SJSA1 (cell line): ENCODE measurements around the gene PPP2R5C. TPM values are rescaled to one million over a fixed set of nuclear protein-coding genes. Genes with fewer than 3 reads are reported as not detected.
A peak's percentile ranks its signal among the peaks of the same experiment; 100 is the strongest.
"Not testable (repeated sequence)": the region's sequence is repeated elsewhere in the genome, so short reads cannot be mapped to it uniquely, and the experiment has no call there.

Experiments used
- DNase-seq, 2 experiments: peaks; one replicate each; pipeline ENCODE4 v3.0.0-alpha.2; 2015 to 2020; ENCODE audit warnings: low spot score in 2 of 2, low read depth in 1 of 2
- H3K27ac ChIP-seq: fragments of 250-450 bp; sonication (Bioruptor Pico); 2 replicates; pipeline ENCODE4 v1.5.1; 2020; ENCODE audit warnings: mild to moderate bottlenecking, moderate library complexity
- H3K27me3 ChIP-seq: fragments of 250-450 bp; sonication (Bioruptor Pico); replicated peaks from 2 replicates; pipeline ENCODE4 v1.5.1; 2020; ENCODE audit warnings: mild to moderate bottlenecking, moderate library complexity
- H3K36me3 ChIP-seq: fragments of 250-450 bp; sonication (Bioruptor Pico); 2 replicates; pipeline ENCODE4 v1.5.1; 2020; ENCODE audit warnings: mild to moderate bottlenecking
- H3K4me1 ChIP-seq: fragments of 250-450 bp; sonication (Bioruptor Pico); replicated peaks from 2 replicates; pipeline ENCODE4 v1.6.1; 2021; ENCODE audit warnings: mild to moderate bottlenecking
- H3K4me3 ChIP-seq: fragments of 250-450 bp; sonication (Bioruptor Pico); 2 replicates; pipeline ENCODE4 v1.5.1; 2020; ENCODE audit warnings: mild to moderate bottlenecking
- H3K9me3 ChIP-seq: fragments of 250-450 bp; sonication (Bioruptor Pico); replicated peaks from 2 replicates; pipeline ENCODE4 v1.5.1; 2020; ENCODE audit warnings: mild to moderate bottlenecking
- total RNA-seq: library from RNA; depleted of rRNA; stranded (reverse); fragments of >200 nt; shearing (Covaris generic); gene quantifications from 2 replicates; pipeline ENCODE4 v1.2.3, GENCODE V29; 2014

PPP2R5C gene
- total RNA-seq, 1 experiment from 2014 or later: 81.1 TPM

GRCh38 chr14:101719708-101720107 is 41.8 kb upstream of the PPP2R5C start:
- Histone ChIP-seq H3K4me1 (peaks cover 14% of the 10 kb centered on the region), H3K27me3 (no peaks in the 10 kb centered on the region), H3K27ac (no peak overlapping the region), H3K9me3 (no peaks in the 10 kb centered on the region), H3K4me3 (no peak overlapping the region), H3K36me3 (no peaks in the 10 kb centered on the region)
- no peak for DNase-seq

- no peak overlapping the region for H3K4me3 ChIP-seq
- no peaks in the 10 kb centered on the region for H3K9me3 ChIP-seq
Measured at GRCh38 chr14:101721111-101721510, 40.4 kb upstream of the PPP2R5C start.

GRCh38 chr14:101721951-101722661 is 39.4 kb upstream of the PPP2R5C start:
- peak; percentile 77 to 81 for DNase-seq
- Histone ChIP-seq H3K4me1 (peaks cover 14% of the 10 kb centered on the region), H3K9me3 (no peaks in the 10 kb centered on the region), H3K27me3 (no peaks in the 10 kb centered on the region), H3K36me3 (no peaks in the 10 kb centered on the region), H3K4me3 (no peak overlapping the region), H3K27ac (peak overlapping the region; percentile 78)

More at GRCh38 chr14:101721111-101721510, 40.4 kb upstream of the PPP2R5C start:
- peak overlapping the region; percentile 78; the same call in 1 of the 2 replicates for H3K27ac ChIP-seq
- peaks cover 14% of the 10 kb centered on the region for H3K4me1 ChIP-seq
- H3K36me3 ChIP-seq: no peaks in the 10 kb centered on the region
- no peaks in the 10 kb centered on the region for H3K27me3 ChIP-seq
- no peak for DNase-seq

GRCh38 chr14:101723061-101723595 is 38.4 kb upstream of the PPP2R5C start:
- DNase-seq: no peak
- Histone ChIP-seq H3K27ac (no peak overlapping the region), H3K4me1 (peaks cover 14% of the 10 kb centered on the region), H3K27me3 (no peaks in the 10 kb centered on the region), H3K36me3 (no peaks in the 10 kb centered on the region), H3K9me3 (no peaks in the 10 kb centered on the region), H3K4me3 (no peak overlapping the region)

- H3K4me1 ChIP-seq: peaks cover 14% of the 10 kb centered on the region
- not testable (repeated sequence) for H3K9me3 ChIP-seq, DNase-seq, H3K27ac ChIP-seq, H3K27me3 ChIP-seq, H3K4me3 ChIP-seq, H3K36me3 ChIP-seq
Measured at GRCh38 chr14:101725652-101726051, 35.9 kb upstream of the PPP2R5C start.

- Histone ChIP-seq H3K36me3 (no peaks in the 10 kb centered on the region), H3K4me1 (peaks cover 16% of the 10 kb centered on the region), H3K27ac (no peak overlapping the region), H3K4me3 (no peak overlapping the region), H3K27me3 (no peaks in the 10 kb centered on the region), H3K9me3 (no peaks in the 10 kb centered on the region)
- DNase-seq: no peak
Measured at GRCh38 chr14:101726295-101726953, 35.1 kb upstream of the PPP2R5C start.

GRCh38 chr14:101726954-101727302 is 34.6 kb upstream of the PPP2R5C start:
- Histone ChIP-seq H3K36me3 (no peaks in the 10 kb centered on the region), H3K9me3 (no peaks in the 10 kb centered on the region), H3K27ac (no peak overlapping the region), H3K4me3 (no peak overlapping the region), H3K4me1 (peaks cover 15% of the 10 kb centered on the region), H3K27me3 (no peaks in the 10 kb centered on the region)
- DNase-seq: no peak

- no peak for DNase-seq
- no peak overlapping the region for H3K4me3 ChIP-seq
- H3K9me3 ChIP-seq: no peaks in the 10 kb centered on the region
- no peak overlapping the region for H3K27ac ChIP-seq
- H3K36me3 ChIP-seq: no peaks in the 10 kb centered on the region
- H3K4me1 ChIP-seq: peaks cover 9% of the 10 kb centered on the region
- H3K27me3 ChIP-seq: no peaks in the 10 kb centered on the region
Measured at GRCh38 chr14:101727611-101728366, 33.7 kb upstream of the PPP2R5C start.

GRCh38 chr14:101728367-101728742 is 33.2 kb upstream of the PPP2R5C start:
- no peak overlapping the region for H3K27ac ChIP-seq
- no peak for DNase-seq
- H3K4me1 ChIP-seq: peaks cover 9% of the 10 kb centered on the region
- H3K27me3 ChIP-seq: no peaks in the 10 kb centered on the region
- H3K9me3 ChIP-seq: no peaks in the 10 kb centered on the region
- H3K36me3 ChIP-seq: no peaks in the 10 kb centered on the region
- no peak overlapping the region for H3K4me3 ChIP-seq

GRCh38 chr14:101729382-101729781 is 32.1 kb upstream of the PPP2R5C start:
- Histone ChIP-seq H3K4me1 (peaks cover 9% of the 10 kb centered on the region), H3K27me3 (no peaks in the 10 kb centered on the region), H3K9me3 (no peaks in the 10 kb centered on the region), H3K4me3 (no peak overlapping the region), H3K36me3 (no peaks in the 10 kb centered on the region), H3K27ac (no peak overlapping the region)
- DNase-seq: no peak

GRCh38 chr14:101730157-101730556 is 31.4 kb upstream of the PPP2R5C start:
- DNase-seq, H3K27me3 ChIP-seq, H3K4me3 ChIP-seq, H3K36me3 ChIP-seq, H3K4me1 ChIP-seq, H3K27ac ChIP-seq, H3K9me3 ChIP-seq: not testable (repeated sequence)

GRCh38 chr14:101730626-101731186 is 30.8 kb upstream of the PPP2R5C start:
- DNase-seq: no peak
- H3K27ac ChIP-seq: no peak overlapping the region
- H3K4me3 ChIP-seq: no peak overlapping the region
- no peaks in the 10 kb centered on the region for H3K9me3 ChIP-seq
- no peaks in the 10 kb centered on the region for H3K36me3 ChIP-seq
- H3K27me3 ChIP-seq: no peaks in the 10 kb centered on the region
- peaks cover 9% of the 10 kb centered on the region for H3K4me1 ChIP-seq

GRCh38 chr14:101731187-101732080 is 30.1 kb upstream of the PPP2R5C start:
- Histone ChIP-seq H3K27ac (no peak overlapping the region), H3K4me1 (peaks cover 9% of the 10 kb centered on the region), H3K9me3 (no peaks in the 10 kb centered on the region), H3K27me3 (no peaks in the 10 kb centered on the region), H3K36me3 (no peaks in the 10 kb centered on the region), H3K4me3 (no peak overlapping the region)
- peak; percentile 46 to 64 for DNase-seq
